Spleen (tissue), 7 donors: ENCODE data around the gene DNAJB1.

Experiments
- CTCF ChIP-seq, 11 experiments: fragments of 200-600 bp in 7 of 11; fragments of 450-650 bp in 4 of 11; sonication (generic) in 4 of 11; IDR thresholded peaks in 8 of 11; conservative IDR thresholded peaks in 3 of 11; 1 replicate in 7 of 11; 2 replicates in 4 of 11; pipeline versions ENCODE4 v1.4.0 to v1.8.0; 2016 to 2021; ENCODE audit warnings: antibody characterized with exemption in 11 of 11, inconsistent platforms in 4 of 11, mild to moderate bottlenecking in 1 of 11
- POLR2A ChIP-seq, 3 donors: fragments of 450-650 bp; IDR thresholded peaks; one replicate each; pipeline ENCODE4 v1.5.1; 2017; ENCODE audit warnings: antibody characterized with exemption in 3 of 3, mild to moderate bottlenecking in 1 of 3
- POLR2AphosphoS5 ChIP-seq, 3 donors: sonication (generic); formaldehyde crosslinking; IDR thresholded peaks; one replicate each; pipeline ENCODE4 v1.5.1; 2017; ENCODE audit warnings: antibody characterized with exemption in 3 of 3
- donor health status: DM: no; HTN: no; CAD: no; lungs with moderate emphysema.
- donor health status: DM: no; HTN: no; CAD: no.
- donor health status: DM: no; HTN: no; CAD: no.

- no peak for TF ChIP-seq CTCF (IDR thresholded peaks at IDR 0.05 in 8 of 11, conservative IDR thresholded peaks at IDR 0.05 in 3 of 11)
- TF ChIP-seq POLR2A (IDR thresholded peaks at IDR 0.05) = no peak
- no peak for TF ChIP-seq POLR2AphosphoS5 (IDR thresholded peaks at IDR 0.05)
Observed at GRCh38 chr19:14536926-14537692, 18.9 kb upstream of the DNAJB1 start.
